Measurements from ENCODE around the gene GZMM.

Gene GZMM

DNA sequence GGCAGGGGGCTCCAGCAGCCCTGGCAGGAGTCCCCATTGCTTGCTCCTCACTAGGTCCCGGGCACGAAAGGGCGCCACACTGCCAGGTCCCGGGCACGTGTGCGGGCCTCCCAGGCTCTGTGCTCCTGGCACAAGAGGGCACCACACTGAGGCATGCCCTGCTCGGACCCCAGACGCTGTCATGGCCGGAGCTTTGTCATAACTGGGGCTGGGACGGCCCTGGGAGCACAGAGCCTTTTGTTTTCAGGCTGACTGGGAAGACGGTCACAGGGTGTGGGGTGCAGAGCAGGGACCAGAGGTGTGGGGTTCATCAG lies 35.9 kb downstream of the GZMM start:
- Histone ChIP-seq H2AFZ (no peak overlapping the region), H3K79me2 (peaks cover 26% of the 10 kb centered on the region), H3K4me3 (ENCODE audit: low read depth, low read length) (no peak overlapping the region), H3K27me3 (ENCODE audit: control insufficient read depth, insufficient read depth, low read length) (no peaks in the 10 kb centered on the region), H3K4me1 (no peaks in the 10 kb centered on the region), H3K9me3 (ENCODE audit: control insufficient read depth, low read length) (no peaks in the 10 kb centered on the region), H3K4me2 (ENCODE audit: low read length) (no peak overlapping the region), H3K27ac (no peak overlapping the region), H3K9ac (no peak overlapping the region), H3K36me3 (ENCODE audit: control insufficient read depth, insufficient read depth, low read length) (no peaks in the 10 kb centered on the region)
- TF ChIP-seq, protein P1, sequence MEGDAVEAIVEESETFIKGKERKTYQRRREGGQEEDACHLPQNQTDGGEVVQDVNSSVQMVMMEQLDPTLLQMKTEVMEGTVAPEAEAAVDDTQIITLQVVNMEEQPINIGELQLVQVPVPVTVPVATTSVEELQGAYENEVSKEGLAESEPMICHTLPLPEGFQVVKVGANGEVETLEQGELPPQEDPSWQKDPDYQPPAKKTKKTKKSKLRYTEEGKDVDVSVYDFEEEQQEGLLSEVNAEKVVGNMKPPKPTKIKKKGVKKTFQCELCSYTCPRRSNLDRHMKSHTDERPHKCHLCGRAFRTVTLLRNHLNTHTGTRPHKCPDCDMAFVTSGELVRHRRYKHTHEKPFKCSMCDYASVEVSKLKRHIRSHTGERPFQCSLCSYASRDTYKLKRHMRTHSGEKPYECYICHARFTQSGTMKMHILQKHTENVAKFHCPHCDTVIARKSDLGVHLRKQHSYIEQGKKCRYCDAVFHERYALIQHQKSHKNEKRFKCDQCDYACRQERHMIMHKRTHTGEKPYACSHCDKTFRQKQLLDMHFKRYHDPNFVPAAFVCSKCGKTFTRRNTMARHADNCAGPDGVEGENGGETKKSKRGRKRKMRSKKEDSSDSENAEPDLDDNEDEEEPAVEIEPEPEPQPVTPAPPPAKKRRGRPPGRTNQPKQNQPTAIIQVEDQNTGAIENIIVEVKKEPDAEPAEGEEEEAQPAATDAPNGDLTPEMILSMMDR (IDR thresholded peaks at IDR 0.05), result no peak

DNA sequence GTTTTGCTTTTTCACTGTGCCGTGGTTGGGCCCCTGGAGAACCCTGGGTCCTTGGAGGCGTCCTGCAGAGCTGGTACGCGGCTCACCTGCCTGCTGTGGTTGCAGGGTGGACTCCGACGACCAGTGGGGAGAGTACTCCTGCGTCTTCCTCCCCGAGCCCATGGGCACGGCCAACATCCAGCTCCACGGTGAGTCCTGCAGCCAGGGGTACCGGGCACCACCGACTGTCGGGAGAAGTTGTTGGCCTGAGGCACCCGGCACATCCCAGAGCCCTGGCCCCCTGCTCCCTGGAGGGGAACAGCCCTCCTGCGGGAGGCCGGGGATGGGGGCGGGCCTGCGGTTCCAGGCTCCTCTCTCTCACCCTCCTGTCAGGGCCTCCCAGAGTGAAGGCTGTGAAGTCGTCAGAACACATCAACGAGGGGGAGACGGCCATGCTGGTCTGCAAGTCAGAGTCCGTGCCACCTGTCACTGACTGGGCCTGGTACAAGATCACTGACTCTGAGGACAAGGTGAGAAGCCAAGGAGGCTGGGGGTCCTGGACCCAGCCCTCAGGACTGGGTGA lies 36.5 kb downstream of the GZMM start:
- no peak overlapping the region for H3K27ac ChIP-seq

DNA sequence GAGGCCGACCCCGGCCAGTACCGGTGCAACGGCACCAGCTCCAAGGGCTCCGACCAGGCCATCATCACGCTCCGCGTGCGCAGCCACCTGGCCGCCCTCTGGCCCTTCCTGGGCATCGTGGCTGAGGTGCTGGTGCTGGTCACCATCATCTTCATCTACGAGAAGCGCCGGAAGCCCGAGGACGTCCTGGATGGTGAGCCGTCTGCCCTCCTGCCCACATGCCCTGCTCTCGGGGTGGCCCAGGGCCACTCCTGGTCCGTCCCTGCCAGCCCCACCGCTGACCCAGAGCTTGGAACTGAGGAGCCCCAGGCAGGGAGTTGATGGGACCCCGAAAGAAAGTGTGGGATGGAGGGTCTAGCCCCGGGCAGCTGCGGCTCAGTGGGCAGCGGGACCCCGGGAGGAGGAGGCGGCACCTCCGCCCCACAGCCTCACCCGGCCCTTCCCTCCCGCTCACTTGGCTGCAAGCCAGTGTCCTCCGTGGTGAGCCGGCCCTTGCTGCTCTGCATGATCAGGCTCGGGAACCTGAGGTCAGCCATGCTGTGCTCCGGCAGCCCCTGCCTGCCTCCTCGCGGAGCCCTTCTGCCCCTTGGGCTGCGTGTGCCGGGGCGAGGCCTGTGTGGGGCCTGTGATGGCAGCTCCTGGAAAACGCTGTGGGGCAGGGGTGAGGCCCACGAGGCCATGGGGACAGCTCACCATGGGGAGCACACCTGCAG lies 37.7 kb downstream of the GZMM start:
- Histone ChIP-seq H3K36me3 (ENCODE audit: control insufficient read depth, insufficient read depth, low read length) (no peaks in the 10 kb centered on the region), H3K4me2 (ENCODE audit: low read length) (no peak overlapping the region), H2AFZ (no peak overlapping the region), H3K79me2 (peaks cover 11% of the 10 kb centered on the region), H3K4me1 (no peaks in the 10 kb centered on the region), H3K9me3 (ENCODE audit: control insufficient read depth, low read length) (no peaks in the 10 kb centered on the region), H3K27me3 (ENCODE audit: control insufficient read depth, insufficient read depth, low read length) (no peaks in the 10 kb centered on the region), H3K27ac (no peak overlapping the region), H3K4me3 (ENCODE audit: low read depth, low read length) (no peak overlapping the region), H3K9ac (no peak overlapping the region)
- TF ChIP-seq, protein P1 (IDR thresholded peaks at IDR 0.05), result no peak

More for the DNA sequence above, 36.5 kb downstream of the GZMM start:
- Histone ChIP-seq H3K79me2 (peaks cover 21% of the 10 kb centered on the region), H3K9ac (no peak overlapping the region), H3K9me3 (ENCODE audit: control insufficient read depth, low read length) (no peaks in the 10 kb centered on the region), H2AFZ (no peak overlapping the region), H3K27me3 (ENCODE audit: control insufficient read depth, insufficient read depth, low read length) (no peaks in the 10 kb centered on the region), H3K4me2 (ENCODE audit: low read length) (no peak overlapping the region), H3K4me3 (ENCODE audit: low read depth, low read length) (no peak overlapping the region), H3K36me3 (ENCODE audit: control insufficient read depth, insufficient read depth, low read length) (no peaks in the 10 kb centered on the region), H3K4me1 (no peaks in the 10 kb centered on the region)
- TF ChIP-seq, protein P1 (IDR thresholded peaks at IDR 0.05), result no peak

DNA sequence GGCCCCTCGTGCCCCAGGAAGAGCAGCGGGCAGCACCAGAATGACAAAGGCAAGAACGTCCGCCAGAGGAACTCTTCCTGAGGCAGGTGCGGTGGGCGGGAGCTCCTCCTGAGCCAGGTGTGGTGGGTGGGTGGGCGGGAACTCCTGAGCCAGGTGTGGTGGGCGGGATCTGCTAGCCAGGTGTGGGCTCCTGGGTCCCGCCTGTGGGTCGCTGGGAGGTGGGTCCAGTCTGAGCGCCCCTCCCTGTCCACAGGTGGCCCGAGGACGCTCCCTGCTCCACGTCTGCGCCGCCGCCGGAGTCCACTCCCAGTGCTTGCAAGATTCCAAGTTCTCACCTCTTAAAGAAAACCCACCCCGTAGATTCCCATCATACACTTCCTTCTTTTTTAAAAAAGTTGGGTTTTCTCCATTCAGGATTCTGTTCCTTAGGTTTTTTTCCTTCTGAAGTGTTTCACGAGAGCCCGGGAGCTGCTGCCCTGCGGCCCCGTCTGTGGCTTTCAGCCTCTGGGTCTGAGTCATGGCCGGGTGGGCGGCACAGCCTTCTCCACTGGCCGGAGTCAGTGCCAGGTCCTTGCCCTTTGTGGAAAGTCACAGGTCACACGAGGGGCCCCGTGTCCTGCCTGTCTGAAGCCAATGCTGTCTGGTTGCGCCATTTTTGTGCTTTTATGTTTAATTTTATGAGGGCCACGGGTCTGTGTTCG lies 38.8 kb downstream of the GZMM start:
- Histone ChIP-seq H3K27ac (no peak overlapping the region), H3K36me3 (ENCODE audit: control insufficient read depth, insufficient read depth, low read length) (no peaks in the 10 kb centered on the region), H3K9ac (no peak overlapping the region), H3K4me1 (no peaks in the 10 kb centered on the region), H3K27me3 (ENCODE audit: control insufficient read depth, insufficient read depth, low read length) (no peaks in the 10 kb centered on the region), H2AFZ (no peak overlapping the region), H3K4me2 (ENCODE audit: low read length) (no peak overlapping the region), H3K79me2 (peaks cover 1% of the 10 kb centered on the region), H3K9me3 (ENCODE audit: control insufficient read depth, low read length) (no peaks in the 10 kb centered on the region), H3K4me3 (ENCODE audit: low read depth, low read length) (no peak overlapping the region)
- TF ChIP-seq, protein P1 (IDR thresholded peaks at IDR 0.05), result no peak

Data from parathyroid adenoma (tissue), 2 donors.